Measurements from ENCODE around the gene TSSK2.
"Not testable (repeated sequence)": the region's sequence is repeated elsewhere in the genome, so short reads cannot be mapped to it uniquely, and the experiment has no call there.

The TSSK2 gene

GRCh38 chr22:19143212-19143611, 12.1 kb downstream of the TSSK2 start:
- no peak for DNase-seq (ENCODE audit: low spot score)

- peak; percentile 15 for DNase-seq (ENCODE audit: low spot score)
Observed at GRCh38 chr22:19143967-19144400, 12.9 kb downstream of the TSSK2 start.

- DNase-seq (ENCODE audit: low spot score), result no peak
Observed at GRCh38 chr22:19146215-19146968, 15.3 kb downstream of the TSSK2 start.

- DNase-seq (ENCODE audit: low spot score), result no peak
Observed at GRCh38 chr22:19147195-19147780, 16.2 kb downstream of the TSSK2 start.

GRCh38 chr22:19148417-19149046, 17.4 kb downstream of the TSSK2 start:
- DNase-seq (ENCODE audit: low spot score), result no peak

GRCh38 chr22:19149047-19149883, 18.2 kb downstream of the TSSK2 start:
- DNase-seq (ENCODE audit: low spot score), result no peak

- no peak for DNase-seq (ENCODE audit: low spot score)
Observed at GRCh38 chr22:19149991-19150390, 18.9 kb downstream of the TSSK2 start, which contains the start of gene GSC2. GSC2 (minus strand) TSS chr22:19150292; CDS start chr22:19150283, 9 bp downstream.

- no peak for DNase-seq (ENCODE audit: low spot score)
Observed at GRCh38 chr22:19150482-19151328, 19.6 kb downstream of the TSSK2 start.

- DNase-seq (ENCODE audit: low spot score), result no peak
Observed at GRCh38 chr22:19151329-19152191, 20.5 kb downstream of the TSSK2 start.

- no peak for DNase-seq (ENCODE audit: low spot score)
Observed at GRCh38 chr22:19152942-19153883, 22.1 kb downstream of the TSSK2 start.

- not testable (repeated sequence) for DNase-seq (ENCODE audit: low spot score)
Observed at GRCh38 chr22:19156109-19156508, 25.0 kb downstream of the TSSK2 start.

- not testable (repeated sequence) for DNase-seq (ENCODE audit: low spot score)
Observed at GRCh38 chr22:19158649-19159048, 27.5 kb downstream of the TSSK2 start.

- DNase-seq (ENCODE audit: low spot score), result no peak
Observed at GRCh38 chr22:19164425-19164824, 33.3 kb downstream of the TSSK2 start.

GRCh38 chr22:19166421-19166820, 35.3 kb downstream of the TSSK2 start:
- DNase-seq (ENCODE audit: low spot score), result no peak

GRCh38 chr22:19167106-19167869, 36.2 kb downstream of the TSSK2 start:
- no peak for DNase-seq (ENCODE audit: low spot score)

- no peak for DNase-seq (ENCODE audit: low spot score)
Observed at GRCh38 chr22:19168088-19168890, 37.2 kb downstream of the TSSK2 start.
